BE2C (cell line): ENCODE measurements around the gene CDON.

ENCODE experiments used
- DNase-seq: peaks from one replicate; pipeline ENCODE4 v3.0.0-alpha.2; 2020
- H3K27me3 ChIP-seq: fragments of 250-450 bp; sonication (Bioruptor Pico); 2 replicates; pipeline ENCODE4 v1.5.1; 2020; ENCODE audit warnings: mild to moderate bottlenecking
- H3K36me3 ChIP-seq: fragments of 250-450 bp; sonication (Bioruptor Pico); 2 replicates; pipeline ENCODE4 v1.5.1; 2020; ENCODE audit warnings: mild to moderate bottlenecking
- H3K4me1 ChIP-seq: fragments of 250-450 bp; sonication (Bioruptor Pico); 2 replicates; pipeline ENCODE4 v1.5.1; 2020
- H3K4me3 ChIP-seq: 2 replicates; pipeline ENCODE4 v1.5.1; 2011; ENCODE audit warnings: low read depth, low read length
- H3K9me3 ChIP-seq: fragments of 250-450 bp; sonication (Bioruptor Pico); 2 replicates; pipeline ENCODE4 v1.5.1; 2020
- TF ChIP-seq, protein P1 (sequence below): IDR thresholded peaks from 2 replicates; pipeline ENCODE4 v1.5.1; 2012; ENCODE audit warnings: mild to moderate bottlenecking, low read depth, low read length

The CDON gene

DNA sequence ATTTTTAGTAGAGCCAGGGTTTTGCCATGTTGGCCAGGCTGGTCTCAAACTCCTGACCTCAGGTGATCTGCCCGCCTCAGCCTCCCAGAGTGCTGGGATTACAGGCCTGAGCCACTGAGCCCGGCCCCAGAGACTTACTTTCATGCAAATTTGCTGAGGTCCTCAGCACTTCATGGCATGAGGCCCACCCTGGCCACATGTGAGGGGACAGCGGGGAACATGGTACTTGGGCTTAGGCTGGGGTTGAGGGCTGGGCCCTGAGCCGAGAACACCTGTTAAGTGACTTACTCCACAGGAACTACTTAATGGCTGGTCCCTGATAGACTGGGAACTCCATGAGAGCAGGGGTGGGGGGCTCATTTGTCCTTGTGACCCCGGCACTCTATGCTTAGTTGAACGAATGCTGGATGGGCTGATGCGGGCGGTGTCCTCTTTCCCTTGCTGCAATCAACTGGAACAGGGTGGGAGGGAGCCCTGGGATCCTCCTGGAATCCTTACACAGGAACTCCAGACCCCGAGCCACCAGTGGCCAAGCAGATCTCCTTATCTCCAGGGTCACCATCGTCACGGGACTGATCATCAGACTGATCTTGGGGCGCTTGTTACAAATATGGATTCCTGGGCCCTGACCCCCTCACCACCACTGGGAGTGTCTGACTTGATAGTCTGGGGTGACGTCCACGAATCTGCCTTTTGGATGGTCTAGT, 115.8 kb downstream of the CDON start:
- Histone ChIP-seq H3K4me3 (no peak overlapping the region), H3K4me1 (peaks cover 16% of the 10 kb centered on the region), H3K36me3 (peaks cover 6% of the 10 kb centered on the region; the same call in 1 of the 2 replicates), H3K27me3 (no peaks in the 10 kb centered on the region), H3K9me3 (no peaks in the 10 kb centered on the region)
- TF ChIP-seq, protein P1, sequence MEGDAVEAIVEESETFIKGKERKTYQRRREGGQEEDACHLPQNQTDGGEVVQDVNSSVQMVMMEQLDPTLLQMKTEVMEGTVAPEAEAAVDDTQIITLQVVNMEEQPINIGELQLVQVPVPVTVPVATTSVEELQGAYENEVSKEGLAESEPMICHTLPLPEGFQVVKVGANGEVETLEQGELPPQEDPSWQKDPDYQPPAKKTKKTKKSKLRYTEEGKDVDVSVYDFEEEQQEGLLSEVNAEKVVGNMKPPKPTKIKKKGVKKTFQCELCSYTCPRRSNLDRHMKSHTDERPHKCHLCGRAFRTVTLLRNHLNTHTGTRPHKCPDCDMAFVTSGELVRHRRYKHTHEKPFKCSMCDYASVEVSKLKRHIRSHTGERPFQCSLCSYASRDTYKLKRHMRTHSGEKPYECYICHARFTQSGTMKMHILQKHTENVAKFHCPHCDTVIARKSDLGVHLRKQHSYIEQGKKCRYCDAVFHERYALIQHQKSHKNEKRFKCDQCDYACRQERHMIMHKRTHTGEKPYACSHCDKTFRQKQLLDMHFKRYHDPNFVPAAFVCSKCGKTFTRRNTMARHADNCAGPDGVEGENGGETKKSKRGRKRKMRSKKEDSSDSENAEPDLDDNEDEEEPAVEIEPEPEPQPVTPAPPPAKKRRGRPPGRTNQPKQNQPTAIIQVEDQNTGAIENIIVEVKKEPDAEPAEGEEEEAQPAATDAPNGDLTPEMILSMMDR = no peak
- no peak for DNase-seq

DNA sequence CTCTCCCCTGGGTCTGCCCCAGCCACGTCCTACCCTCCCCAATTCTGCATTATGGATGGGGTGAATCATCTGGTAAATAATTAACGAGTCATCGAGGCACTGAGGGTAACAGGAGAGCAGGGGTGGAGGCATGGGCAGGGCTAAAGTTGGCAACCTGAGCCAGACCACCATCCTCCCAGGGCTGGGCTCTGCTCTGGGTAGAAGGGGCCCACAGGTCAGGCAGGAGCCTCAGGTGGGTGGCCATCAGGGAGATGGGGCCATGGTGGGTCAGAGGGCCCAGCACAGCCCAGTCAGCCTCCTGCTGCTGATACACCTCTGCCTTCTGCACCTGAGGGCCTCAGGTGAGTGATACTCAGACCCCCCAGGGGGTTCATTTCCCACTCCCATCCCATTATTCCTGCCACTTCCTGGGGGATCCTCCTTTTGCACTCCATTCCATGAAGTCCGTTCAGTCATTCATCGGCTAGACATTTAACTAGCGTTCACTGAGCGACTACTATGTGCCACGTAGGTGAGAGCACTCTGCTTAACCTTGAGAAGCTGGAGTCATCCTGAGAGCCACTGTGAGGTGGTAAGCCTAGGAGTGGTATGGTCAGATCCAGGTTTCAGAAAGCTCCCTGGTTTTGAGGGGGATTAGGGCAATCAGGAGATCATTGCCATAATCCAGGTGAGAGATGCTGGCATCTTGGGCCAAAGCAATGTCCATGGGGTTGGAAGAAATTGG, 116.7 kb downstream of the CDON start, which contains the start of gene VSIG10L2:
Gene VSIG10L2 (plus strand): TSS at position 248 of the 724 bp plus-strand sequence. CDS start 12 bp downstream, at position 260.
- Histone ChIP-seq H3K4me3 (no peak within 1 kb of the TSS), H3K36me3 (peaks cover 6% of the 10 kb centered on the region; the same call in 1 of the 2 replicates), H3K9me3 (no peaks in the 10 kb centered on the region), H3K27me3 (no peaks in the 10 kb centered on the region), H3K4me1 (peaks cover 7% of the 10 kb centered on the region)
- TF ChIP-seq, protein P1 = no peak
- DNase-seq = no peak

DNA sequence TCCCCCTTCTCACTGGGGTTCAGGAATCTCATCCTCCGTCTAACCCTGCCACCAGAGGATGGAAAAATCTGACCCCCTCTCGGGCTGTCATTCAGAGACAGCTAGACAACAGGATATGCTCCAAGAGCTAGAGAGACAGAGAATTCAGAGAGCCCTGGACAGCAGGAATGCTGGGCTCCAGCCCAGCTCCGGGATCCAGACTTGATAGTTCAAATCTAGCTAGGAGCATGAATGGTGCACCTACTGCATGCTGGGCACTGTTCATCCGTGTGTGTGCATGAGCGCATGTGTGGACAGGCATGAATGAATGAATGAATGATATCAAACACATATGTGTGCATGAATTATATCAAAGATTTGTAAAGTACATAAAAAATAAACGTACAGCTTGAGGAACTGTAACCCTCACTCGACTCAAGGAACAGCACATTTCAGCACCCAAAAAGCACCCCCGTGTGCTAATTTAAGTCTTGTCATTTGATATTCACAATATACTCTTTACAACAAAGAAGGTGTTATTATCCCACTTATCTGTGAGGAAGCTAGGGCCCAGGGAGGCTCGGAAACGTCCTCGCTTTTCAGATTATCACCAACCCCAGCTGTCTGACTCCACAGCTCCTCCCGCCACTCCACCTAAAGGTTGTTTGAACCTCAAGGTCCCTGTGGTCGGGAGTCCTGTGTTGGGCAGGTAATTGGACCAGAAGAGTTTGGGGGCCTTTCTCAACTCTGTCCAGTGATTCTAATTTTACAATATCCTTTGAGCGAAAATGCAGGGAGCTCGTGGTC, 117.5 kb downstream of the CDON start:
- Histone ChIP-seq H3K27me3 (no peaks in the 10 kb centered on the region), H3K4me3 (no peak overlapping the region), H3K36me3 (peaks cover 6% of the 10 kb centered on the region; the same call in 1 of the 2 replicates), H3K9me3 (no peaks in the 10 kb centered on the region), H3K4me1 (peaks cover 4% of the 10 kb centered on the region; the same call in 1 of the 2 replicates)
- TF ChIP-seq, protein P1 = no peak
- no peak for DNase-seq

DNA sequence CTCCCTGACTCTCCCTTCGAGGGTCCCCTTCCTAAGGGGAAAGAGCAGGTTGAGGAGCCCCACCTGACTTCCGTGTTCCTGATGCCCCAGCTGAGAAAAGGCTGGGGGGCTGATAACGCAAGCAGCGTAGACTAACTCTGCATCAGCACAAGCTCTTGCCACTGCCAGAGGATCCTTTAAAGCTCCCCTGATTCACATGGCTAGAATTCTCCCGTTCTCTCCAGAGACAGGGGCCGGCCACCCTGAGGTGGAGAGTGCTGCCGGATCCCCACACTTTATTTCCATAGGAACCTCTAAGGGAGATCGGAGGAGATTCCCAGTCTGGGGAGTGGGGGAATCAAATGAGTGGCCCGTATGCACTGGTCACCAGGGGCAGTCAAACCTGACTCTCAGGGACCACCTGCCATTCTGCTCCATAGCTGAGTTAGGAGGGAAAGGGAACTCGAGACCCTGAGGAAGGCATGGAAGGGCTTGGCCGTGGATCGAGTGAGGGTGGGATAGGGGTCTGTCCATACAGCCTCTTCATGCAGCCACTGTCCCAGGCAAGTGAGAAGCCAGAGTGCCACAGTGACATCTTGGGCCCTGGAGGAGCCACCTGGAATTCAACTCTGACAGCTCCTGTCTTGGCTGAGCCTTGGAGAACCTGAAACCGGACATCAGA, 118.2 kb downstream of the CDON start:
- H3K36me3 ChIP-seq = peaks cover 6% of the 10 kb centered on the region; the same call in 1 of the 2 replicates
- H3K4me1 ChIP-seq = peaks cover 4% of the 10 kb centered on the region; the same call in 1 of the 2 replicates
- H3K4me3 ChIP-seq = no peak overlapping the region
- H3K27me3 ChIP-seq = no peaks in the 10 kb centered on the region
- DNase-seq = no peak
- H3K9me3 ChIP-seq = no peaks in the 10 kb centered on the region
- TF ChIP-seq, protein P1 = no peak

DNA sequence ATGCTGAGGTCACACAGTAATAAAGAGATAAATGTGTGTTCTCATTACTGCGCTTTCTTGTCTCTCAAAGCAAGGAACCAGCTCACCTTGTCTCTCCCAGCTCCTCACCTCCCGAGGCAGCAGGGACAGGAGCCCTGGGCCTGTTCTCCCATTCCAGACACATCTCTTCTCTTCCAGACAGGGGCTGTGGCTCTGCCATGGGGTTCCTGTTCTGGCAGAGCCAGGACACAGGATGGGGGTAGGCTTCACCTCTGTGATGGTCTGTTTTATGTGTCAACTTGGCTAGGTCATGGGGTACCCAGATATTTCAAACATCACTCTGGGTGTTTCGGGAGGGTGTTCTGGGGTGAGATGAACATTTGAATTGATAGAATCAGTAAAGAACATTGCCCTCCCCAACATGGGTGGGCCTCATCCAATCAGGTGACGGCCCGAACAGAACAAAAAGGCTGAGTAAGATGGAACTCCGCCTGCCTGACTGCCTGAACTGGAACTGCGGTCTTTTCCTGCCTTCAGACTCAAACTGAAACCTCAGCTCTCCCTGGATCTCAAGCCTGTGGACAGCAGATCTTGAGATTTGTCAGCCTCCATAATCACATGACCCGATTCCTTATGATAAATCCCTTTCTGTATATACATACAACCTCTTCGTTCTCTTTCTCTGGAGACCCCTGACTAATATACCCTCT, 118.9 kb downstream of the CDON start:
- peaks cover 4% of the 10 kb centered on the region; the same call in 1 of the 2 replicates for H3K4me1 ChIP-seq

More for the DNA sequence above, 118.9 kb downstream of the CDON start:
- Histone ChIP-seq H3K36me3 (peaks cover 6% of the 10 kb centered on the region; the same call in 1 of the 2 replicates), H3K9me3 (no peaks in the 10 kb centered on the region), H3K4me3 (no peak overlapping the region), H3K27me3 (no peaks in the 10 kb centered on the region)
- DNase-seq = no peak
- TF ChIP-seq, protein P1 = no peak
